Right renal pelvis (tissue), 4 donors: ENCODE results near the gene FANCI. TPM values are rescaled to one million over a fixed set of nuclear protein-coding genes. Genes with fewer than 3 reads are reported as not detected.

ENCODE experiments used
- DNase-seq, 4 donors: peaks; one replicate each; pipeline ENCODE4 v3.0.0-alpha.2; 2013; ENCODE audit warnings: low read depth in 4 of 4, low spot score in 3 of 4, missing footprints in 1 of 4
- polyA plus RNA-seq, 4 donors: library from polyadenylated mRNA; unstranded; fragments of 120-200 nt; gene quantifications; one replicate each; pipeline ENCODE4 v1.2.1, GENCODE V29; 2013; ENCODE audit not compliant: insufficient read length in 4 of 4

The FANCI gene
- polyA plus RNA-seq, 4 donors: 32.0 to 38.5 (median 35.1) TPM

DNA sequence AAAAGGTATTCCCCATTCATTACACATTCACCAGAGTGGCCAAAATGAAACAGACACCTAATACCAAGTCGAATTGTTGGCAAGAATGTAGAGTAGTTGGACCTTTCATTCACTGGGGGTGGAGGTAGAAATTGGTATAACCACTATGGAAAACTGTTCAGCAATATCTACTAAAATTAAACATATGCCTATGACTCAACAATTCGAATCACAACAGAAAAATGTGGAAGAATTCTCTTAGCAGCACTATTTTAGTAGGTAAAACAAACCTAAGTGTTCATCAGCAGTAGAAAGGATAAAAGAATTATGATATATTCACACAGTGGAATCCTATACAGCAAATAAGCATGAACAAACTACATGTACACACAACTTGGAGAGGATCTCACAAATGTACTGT, 60.2 kb downstream of the FANCI start:
- DNase-seq: no peak

DNA sequence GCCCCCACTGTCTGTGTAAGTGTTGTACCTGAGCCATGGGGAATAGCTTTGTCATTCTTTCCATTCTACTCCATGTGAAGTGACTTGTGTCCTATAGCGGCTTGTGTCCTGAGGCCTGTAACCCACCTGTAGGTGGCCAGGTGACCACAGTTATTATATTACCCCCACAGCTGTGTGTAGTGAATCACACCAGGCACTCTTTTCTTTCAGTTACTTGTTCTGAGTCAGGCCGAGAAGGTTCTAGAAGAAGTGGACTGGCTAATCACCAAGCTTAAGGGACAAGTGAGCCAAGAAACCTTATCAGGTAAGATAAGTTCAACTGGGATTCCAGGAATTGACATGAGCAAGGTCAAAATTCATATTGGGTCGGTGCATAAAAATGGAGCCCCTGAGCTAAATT, 61.6 kb downstream of the FANCI start:
- DNase-seq: no peak

DNA sequence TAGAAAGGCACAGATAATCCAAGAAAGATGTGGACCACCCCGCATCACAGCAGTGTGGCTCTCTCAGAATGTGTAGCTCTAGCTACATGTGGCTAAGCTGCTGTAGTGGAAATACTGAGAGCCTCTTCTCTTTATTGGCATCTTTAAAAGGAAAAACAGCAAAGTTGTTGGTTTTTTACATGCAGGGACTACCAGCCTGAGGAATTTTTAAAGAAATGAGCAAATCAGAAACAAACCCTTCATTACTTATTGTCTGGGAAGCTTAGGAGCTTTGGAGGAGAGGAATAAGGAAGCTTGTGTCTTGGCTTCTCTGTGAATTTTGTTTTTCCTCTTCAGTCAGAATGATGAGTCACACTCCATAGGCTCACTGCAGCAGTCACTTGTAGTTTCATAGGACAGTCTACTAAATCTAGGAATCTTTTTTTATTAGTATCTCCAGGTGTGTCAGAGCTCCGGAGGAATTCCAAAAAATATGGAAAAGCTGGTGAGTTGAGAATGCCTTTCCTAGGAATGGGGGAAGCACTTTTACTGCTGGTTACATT, 63.3 kb downstream of the FANCI start:
- DNase-seq: no peak

DNA sequence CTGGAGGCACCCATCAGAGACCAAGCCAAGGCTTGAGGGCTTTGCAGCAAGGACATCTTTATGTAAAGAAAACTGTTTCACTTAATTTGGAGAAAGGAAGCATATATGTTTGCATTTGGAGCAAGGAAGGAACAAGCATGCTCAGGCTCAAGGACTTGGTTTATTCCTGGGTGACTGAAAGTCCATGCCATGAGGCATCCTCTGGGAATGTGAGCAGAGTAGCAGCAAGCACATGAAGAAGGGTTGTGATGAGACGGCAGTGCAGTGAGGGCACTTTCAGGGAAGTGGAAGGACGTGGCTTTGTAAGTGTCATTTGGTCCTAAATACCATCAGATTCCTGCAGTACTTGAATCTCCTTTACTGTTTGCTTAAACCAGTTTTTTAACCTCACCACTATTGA, 64.0 kb downstream of the FANCI start:
- no peak for DNase-seq

DNA sequence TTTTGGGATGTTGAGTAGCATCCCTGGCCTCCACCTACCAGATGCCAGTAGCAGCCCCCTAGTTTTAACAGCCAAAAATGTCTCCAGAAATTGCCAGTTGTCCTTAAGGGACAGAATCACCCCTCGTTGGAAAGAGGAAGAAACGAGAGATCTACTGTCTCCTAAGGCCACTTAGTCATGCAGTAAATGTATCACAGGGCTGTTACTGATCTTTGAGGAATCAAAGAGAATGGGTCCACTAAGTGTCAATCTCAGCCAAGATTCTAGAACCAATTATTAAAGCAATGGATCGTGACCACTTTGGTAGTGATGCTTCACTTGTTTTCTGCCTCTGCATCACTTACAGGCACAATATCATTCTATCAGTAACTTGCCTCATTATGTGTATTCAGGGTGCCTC, 64.5 kb downstream of the FANCI start:
- DNase-seq: no peak

DNA sequence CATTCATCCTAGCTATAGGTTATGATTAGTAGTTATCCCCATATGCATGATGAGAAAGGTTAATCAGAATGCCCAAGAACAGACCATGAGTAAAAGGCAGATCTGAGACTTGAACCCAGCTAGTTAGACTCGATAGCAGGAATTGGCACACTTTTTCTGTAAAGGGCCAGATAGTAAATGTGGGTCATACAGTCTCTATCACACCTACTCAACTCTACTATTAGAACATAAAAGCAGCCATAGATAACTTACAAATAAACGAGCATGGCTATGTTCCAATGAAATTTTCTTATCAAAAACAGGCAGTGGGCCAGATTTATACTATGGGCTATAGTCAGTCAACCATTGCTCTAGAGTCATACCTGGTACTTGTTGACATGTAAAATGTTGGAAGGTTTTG, 66.2 kb downstream of the FANCI start:
- no peak for DNase-seq

DNA sequence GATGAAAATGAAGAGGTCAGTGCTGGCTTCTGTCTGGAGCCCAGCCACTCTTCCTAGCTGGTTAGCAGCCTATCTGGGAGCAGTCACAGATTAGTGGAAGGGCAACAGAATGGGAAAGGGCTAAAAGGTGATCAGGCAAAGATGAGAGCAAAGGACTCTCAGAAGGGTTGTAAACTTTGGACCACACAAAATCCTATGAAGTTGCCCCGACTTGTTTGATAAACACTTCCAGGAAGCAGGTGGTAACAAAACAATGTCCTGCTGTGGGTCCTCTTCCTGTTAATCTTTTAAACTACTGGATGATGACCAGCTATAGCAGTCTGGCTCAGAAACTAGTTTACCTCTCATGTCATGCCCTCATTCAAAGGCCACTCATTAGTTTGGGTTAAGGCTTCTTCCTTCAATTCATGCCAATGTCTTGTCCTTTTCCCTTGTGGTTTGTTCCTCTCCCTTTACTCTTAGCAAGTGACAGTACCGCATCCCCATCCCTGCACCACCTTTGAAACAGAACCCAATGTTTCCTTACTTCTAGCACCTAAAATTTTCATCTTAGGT, 71.7 kb downstream of the FANCI start:
- DNase-seq: no peak

DNA sequence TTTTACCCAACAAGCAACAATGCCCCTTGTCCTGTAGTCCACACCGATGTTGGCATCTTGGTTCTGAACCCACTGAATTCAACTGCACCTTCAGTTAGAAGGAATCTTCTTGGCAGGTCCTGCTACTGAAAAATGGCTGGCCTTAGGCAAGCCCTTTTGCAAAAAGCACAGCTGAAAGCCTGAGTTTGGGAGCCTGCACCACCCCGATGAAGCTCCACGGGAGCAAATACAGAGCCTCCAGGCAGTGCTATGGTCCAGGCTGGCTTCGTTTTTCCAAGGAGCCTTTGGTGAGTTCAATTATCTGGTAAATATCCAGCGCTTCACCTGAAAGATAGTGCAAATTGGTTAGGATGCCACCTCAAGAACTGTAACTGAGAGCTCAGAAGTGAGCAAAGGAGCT, 72.7 kb downstream of the FANCI start:
- DNase-seq: no peak

DNA sequence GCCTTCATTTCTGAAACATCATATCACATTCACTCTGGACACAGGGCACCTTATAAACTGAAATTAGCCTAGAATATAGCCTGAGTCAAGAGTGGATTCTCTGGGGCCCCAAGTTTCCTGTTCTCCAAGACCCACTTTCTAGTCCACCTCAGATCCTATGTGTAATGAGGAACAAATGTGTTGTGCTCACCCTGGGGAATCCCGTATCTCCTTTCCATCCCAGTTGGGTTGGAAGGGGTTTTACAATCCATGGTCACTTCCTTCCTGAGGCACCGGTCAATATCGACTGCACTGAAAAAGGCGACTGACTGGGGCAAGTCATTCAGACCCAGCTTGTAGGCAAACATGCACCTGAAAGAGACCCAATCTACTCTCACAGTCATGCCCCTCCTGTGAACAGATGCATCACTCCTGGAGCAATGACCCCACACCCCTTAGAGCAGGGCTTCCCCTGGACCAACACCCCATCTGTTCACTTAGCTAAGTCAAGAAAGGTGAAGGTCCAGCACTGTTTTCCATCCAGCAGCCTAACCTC, 73.5 kb downstream of the FANCI start:
- DNase-seq: no peak

DNA sequence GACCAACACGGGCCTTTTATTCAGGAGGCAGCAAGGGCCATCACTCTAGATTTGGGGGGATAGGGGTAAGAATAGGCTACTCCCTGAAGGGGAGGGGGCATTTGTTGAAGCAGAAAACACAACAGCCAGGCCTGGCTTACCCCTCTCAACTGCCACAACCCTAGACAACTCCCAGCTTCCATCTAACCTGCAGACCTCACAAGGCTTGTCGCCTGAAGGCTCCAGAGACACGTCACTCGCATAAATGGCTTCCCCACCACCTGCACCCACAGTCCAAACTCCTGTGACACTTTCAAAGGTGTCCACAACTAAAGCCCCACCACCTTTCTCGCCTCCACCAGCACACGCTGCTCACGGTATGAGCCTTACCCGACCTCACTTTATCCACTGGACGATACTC, 75.9 kb downstream of the FANCI start:
- DNase-seq: no peak

DNA sequence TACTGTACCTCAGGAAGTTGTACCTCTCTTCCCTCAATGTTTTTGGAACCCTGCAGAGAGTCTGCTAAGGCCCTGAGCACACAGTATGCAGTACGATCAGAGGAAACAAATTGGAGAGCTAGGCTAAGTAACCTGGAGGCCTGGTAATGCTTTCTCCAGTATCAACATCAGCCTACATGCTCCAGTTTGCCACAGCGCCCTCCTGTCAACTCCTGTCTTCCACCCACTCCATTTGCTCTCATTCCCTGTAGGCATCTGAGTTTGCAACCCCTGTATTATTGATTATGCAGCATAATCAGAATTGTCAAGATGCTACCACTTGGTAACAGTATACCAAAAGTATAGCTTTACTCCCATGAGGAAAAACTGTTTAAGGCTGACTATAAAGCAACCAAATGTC, 76.4 kb downstream of the FANCI start:
- no peak for DNase-seq

DNA sequence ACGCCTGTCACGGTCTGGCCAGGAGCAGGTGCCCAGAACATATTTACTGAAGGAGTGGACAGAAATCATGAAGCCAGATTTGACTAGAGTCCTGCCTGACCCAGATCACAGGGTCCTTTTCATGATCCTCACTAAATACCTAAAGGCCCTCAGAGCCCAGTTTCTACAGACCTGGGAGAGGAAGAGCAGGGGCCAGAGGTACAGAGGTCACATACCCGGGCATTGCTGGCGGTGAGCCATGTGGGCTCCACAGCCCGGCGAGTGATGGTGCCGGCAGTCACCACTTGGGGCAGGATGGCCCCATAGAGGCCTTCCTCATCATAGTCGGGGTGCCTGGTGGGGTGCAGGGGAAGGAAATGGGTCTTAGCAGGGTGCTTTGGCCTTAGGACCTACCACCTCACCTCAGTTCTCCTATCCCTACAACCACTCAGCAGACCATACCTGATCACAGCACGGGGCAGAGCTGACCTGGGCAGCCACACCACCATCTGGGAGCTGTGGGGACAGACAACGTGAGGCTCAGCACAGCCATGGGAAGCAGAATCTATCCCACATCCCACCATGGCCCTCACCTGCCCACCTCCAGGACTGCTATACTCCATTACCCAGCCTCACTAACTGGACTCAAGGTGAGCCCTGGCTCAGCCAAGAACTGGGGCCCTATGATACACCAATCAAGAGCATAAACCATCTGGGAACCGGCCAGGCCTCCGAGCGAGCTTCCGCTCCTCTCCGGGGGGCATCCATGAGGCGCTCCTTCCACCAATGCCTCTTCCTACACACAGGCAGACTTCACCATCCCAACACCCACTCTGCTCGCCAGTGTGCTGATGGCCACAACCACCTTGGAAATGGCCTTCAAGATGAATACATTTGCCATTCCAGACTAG, 78.0 kb downstream of the FANCI start:
- DNase-seq: no peak

DNA sequence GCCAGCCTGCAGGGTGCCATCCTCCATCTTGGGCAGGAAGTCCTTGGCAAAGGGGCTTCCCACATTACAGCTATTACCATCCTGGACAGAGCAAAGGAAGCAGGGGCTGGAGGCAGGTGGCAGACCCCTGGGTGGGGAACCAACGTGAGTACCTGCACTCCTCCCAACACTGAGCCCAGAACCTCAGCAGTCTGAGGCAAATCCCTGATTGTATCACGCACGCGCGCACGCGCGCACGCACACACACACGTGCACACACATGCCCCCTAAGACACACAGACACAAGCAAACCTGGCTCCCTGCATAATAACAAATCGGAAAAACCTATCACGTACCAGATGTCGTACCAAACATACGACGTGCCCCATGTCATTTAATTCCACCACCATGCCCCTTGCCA, 79.0 kb downstream of the FANCI start:
- no peak for DNase-seq

DNA sequence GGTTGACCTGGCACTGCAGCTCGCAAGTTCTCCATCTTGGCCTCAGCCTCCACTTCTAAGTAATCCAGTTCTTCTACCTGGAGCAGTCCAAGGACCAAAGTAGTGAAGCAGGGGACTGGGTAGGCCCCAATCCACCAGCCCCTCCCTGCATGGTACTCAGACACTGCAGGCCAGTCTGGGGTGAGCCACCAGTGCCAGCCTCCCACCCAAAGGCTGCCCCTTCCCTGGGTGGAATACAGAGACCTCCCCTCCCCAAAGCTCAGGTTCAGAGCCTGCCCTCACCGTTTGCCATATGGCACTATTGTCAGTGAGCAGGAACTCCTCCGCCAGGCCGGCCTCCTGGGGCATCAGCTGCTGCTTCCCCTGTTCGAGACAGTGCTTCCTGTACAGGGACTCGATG, 80.0 kb downstream of the FANCI start:
- no peak for DNase-seq

DNA sequence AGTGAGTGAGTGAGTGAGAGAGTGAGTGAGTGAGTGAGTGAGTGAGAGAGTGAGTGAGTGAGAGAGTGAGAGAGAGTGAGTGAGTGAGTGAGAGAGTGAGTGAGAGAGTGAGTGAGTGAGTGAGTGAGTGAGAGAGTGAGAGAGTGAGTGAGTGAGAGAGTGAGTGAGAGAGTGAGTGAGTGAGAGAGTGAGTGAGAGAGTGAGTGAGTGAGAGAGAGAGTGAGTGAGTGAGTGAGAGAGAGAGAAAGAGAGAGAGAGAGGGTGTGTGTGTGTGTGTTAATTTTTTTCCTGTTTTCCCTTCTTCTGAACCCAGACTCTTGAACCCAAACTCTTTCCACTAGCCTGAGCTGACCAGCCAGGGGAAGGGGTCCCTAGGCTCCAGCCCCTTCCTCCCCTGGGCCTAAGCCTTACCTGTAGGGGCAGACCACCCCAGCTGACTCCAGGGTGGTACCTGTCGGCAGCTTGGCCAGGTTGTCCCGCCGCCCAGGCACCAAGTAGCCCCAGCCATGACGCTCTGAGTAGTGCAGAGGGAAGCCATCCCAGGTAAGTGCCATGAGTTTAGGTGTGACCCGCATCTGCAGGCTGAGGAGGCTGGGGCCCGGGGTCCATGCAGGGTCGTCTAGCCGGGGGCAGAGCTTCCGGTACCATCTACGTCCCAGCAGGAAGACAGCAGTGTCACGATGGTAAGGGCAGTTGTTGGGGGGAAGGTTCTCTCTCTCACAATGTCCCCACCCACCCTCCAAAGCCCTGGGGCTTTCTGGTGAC, 81.4 kb downstream of the FANCI start:
- DNase-seq: no peak

DNA sequence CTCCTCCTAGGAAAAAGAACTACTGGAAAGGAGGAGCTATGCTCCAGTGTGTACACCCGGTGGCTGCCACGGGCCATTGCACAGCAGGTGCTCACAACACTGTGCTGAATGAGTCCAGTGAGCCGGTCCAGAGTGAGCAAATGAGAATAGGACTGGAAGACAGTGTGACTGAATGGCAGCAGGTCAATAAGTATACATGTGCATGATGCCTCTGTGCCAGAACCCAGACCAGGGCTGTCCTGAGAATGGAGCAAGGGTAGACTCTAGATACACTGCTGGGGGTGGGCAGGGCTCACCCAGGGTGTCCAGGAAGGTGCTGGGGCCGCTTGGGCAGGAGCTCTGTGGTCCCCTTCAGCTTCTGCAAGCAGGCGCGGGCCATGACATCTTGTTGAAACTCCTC, 82.5 kb downstream of the FANCI start:
- no peak for DNase-seq

DNA sequence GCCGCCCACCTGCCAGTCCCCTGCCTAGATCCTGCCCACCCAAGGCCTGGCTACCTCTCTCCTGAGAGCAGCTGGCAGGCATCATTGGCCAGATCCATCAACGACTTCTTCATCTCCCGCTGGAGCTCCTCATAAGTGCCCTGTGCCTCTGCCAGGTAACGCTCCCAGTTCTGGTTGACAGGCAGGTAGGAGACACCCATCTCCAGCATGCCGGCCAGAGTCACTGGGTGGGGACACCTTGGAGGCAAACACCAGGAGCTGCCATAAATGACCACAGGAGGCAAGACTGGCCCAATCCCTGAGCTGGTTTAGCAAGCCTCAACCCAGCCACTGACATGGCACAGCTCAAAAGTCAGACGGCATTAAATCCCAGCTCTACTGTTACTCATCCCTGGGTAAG, 83.3 kb downstream of the FANCI start:
- DNase-seq: no peak

DNA sequence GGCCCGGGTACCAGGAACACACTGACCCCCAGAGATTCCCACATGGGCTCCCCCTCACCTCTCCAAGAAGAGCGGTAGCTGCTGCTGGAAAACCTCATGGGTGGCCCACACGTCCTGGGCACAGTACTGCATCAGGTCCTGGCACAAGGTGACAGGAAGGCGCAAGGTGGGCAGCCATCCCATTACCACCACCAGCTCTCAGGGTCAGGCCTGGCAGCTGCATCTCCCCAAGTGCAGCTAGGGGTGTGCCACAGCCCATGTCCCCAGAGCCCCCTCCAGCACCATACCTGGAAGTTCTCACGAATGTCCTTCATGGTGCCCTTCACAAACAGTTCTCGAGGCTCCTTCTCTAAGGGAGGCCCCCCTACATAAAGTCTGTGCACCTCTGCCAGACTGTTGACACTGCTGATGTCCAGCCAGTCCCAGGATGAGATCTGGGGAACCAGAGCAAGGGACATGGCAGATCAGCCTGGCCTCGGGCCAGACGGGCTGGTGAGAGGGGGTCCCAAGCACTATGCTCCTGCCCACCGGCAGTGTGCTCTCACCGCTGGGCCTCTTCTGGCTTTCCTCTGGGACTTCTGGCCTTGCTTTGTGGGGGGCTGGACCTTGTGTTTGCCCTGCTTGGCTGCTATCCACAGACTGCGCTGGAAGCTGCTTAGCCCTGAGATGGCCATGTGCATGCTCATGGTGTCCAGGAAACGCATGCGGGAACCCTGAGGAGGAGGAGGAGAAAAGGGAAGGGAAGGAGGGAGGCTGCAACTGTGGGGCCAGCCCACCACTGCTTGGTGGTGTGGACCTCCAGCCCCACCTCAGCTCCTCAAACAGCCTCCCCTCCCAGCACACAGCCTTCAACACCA, 84.8 kb downstream of the FANCI start:
- no peak for DNase-seq

DNA sequence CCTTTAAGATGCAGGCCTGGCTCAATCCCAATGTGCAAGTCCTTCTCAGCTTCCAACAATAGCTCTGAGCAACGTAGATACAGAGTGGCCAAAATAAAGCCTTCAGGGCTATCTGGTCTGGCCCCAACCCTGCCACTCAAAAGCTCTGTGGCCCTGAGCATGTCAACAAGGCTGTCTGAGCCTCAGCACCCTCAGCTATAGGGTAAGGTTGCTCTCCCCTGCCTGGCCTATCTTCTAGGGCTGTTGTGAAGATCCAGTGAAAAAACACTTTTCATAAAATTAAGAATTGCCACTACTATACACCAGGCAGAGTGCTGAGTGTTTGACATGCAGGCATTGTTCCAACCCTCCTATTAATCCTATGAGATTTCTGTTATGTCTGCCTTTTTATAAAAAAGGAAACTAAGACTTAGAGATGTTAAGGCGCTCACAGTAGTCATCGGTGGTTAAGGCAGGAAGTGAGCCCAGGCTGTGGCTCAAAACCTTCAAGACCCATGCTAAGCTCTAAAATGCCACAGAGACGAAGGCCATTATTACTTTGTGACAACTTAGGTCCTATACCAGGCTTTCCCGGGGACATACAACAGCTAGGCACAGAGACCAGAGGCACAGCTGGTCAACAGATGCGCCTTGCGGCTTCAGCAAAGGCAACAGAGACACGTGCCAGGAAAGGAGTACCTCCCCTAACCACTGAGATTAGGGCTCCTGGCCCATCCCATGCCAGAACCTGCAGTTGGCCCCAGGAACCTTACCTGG, 85.7 kb downstream of the FANCI start:
- DNase-seq: no peak

DNA sequence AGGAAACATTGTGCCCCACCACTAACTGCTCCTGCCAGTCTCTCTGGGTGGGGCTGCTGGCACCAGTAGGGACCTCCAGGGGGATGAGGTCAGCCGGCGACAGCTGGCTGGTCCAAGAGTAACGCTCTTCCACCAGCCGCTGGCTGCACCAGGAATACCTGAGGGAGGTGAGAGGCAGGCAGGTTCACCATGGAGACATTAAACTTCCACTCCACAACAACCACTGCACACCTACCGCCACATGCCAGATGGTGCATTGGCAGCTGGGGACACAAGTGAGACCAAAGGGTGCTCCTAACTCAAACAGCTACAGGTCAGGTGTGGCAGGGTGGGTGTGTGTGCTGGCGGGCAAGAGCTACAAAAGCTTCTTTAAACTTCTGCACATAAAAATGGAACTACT, 86.3 kb downstream of the FANCI start:
- no peak for DNase-seq
